ENCODE data around the gene SCAF1.

The SCAF1 gene
- 40.3 to 64.9 (median 57.4) reads per million in 9 experiments for total RNA-seq

GRCh38 chr19:49641688-49642491 lies at the start of gene SCAF1:
TSS of gene SCAF1 (plus strand) at chr19:49642209. CDS start at chr19:49645027, 2,818 bp downstream.
- H3K27me3 Mint-ChIP-seq, result no peaks in the 10 kb centered on the region
- peaks cover 34% of the 10 kb centered on the region for H3K36me3 Mint-ChIP-seq (ENCODE audit: insufficient read depth)
- peak; percentile 98 to 99 (median 98) for DNase-seq
- peaks cover 58% of the 10 kb centered on the region in 2 donors for H3K4me1 Mint-ChIP-seq (ENCODE audit: low read depth in 2 of 2)
- peak within 1 kb of the TSS; percentile 97 to 98 for H3K27ac Mint-ChIP-seq
- no peaks in the 10 kb centered on the region for H3K9me3 Mint-ChIP-seq
- peak; percentile 69 for ATAC-seq (replicated peaks)
- peak within 1 kb of the TSS; percentile 97 to 99 for H3K4me3 Mint-ChIP-seq

GRCh38 chr19:49592486-49593232 lies 49.4 kb upstream of the SCAF1 start:
- Mint-ChIP-seq H3K27ac (peak overlapping the region; percentile 45 to 78), H3K36me3 (ENCODE audit: insufficient read depth) (peaks cover 41% of the 10 kb centered on the region), H3K27me3 (no peaks in the 10 kb centered on the region), H3K9me3 (no peaks in the 10 kb centered on the region), H3K4me1 (ENCODE audit: low read depth in 2 of 2) (peaks cover 34 to 36% of the 10 kb centered on the region in 2 donors), H3K4me3 (peak overlapping the region; percentile 79 to 89)
- ATAC-seq (replicated peaks) (no peak), DNase-seq (peak in 1 of 3 experiments; percentile 16)

- Mint-ChIP-seq H3K27me3 (no peaks in the 10 kb centered on the region), H3K9me3 (no peaks in the 10 kb centered on the region), H3K4me1 (ENCODE audit: low read depth in 2 of 2) (peaks cover 34 to 36% of the 10 kb centered on the region in 2 donors), H3K36me3 (ENCODE audit: insufficient read depth) (peaks cover 44% of the 10 kb centered on the region), H3K27ac (peak overlapping the region; percentile 78 to 92), H3K4me3 (peak overlapping the region; percentile 79 to 89)
- ATAC-seq (replicated peaks) (peak; percentile 44), DNase-seq (peak; percentile 84 to 85 (median 84))
Measured at GRCh38 chr19:49593233-49594113, 48.5 kb upstream of the SCAF1 start.

- no peaks in the 10 kb centered on the region for H3K9me3 Mint-ChIP-seq
- peak overlapping the region; percentile 78 to 92 for H3K27ac Mint-ChIP-seq
- no peaks in the 10 kb centered on the region for H3K27me3 Mint-ChIP-seq
- no peak for DNase-seq
- ATAC-seq (replicated peaks), result no peak
- H3K4me3 Mint-ChIP-seq, result peak overlapping the region; percentile 79 to 89
- H3K4me1 Mint-ChIP-seq (ENCODE audit: low read depth in 2 of 2), result peaks cover 32 to 33% of the 10 kb centered on the region in 2 donors
- H3K36me3 Mint-ChIP-seq (ENCODE audit: insufficient read depth), result peaks cover 44% of the 10 kb centered on the region
Measured at GRCh38 chr19:49594157-49594992, 47.6 kb upstream of the SCAF1 start.

GRCh38 chr19:49594993-49595818 lies 46.8 kb upstream of the SCAF1 start:
- Mint-ChIP-seq H3K4me3 (no peak overlapping the region), H3K36me3 (ENCODE audit: insufficient read depth) (peaks cover 41% of the 10 kb centered on the region), H3K27ac (no peak overlapping the region), H3K27me3 (no peaks in the 10 kb centered on the region), H3K4me1 (ENCODE audit: low read depth in 2 of 2) (peaks cover 31 to 36% of the 10 kb centered on the region in 2 donors), H3K9me3 (no peaks in the 10 kb centered on the region)
- DNase-seq (no peak), ATAC-seq (replicated peaks) (no peak)

GRCh38 chr19:49595819-49596404 lies 46.1 kb upstream of the SCAF1 start:
- peaks cover 34% of the 10 kb centered on the region for H3K36me3 Mint-ChIP-seq (ENCODE audit: insufficient read depth)
- no peaks in the 10 kb centered on the region for H3K9me3 Mint-ChIP-seq
- H3K4me1 Mint-ChIP-seq (ENCODE audit: low read depth in 2 of 2), result peaks cover 29 to 37% of the 10 kb centered on the region in 2 donors
- ATAC-seq (replicated peaks), result no peak
- H3K4me3 Mint-ChIP-seq, result no peak overlapping the region
- H3K27ac Mint-ChIP-seq, result no peak overlapping the region
- H3K27me3 Mint-ChIP-seq, result no peaks in the 10 kb centered on the region
- no peak for DNase-seq

- H3K27me3 Mint-ChIP-seq, result no peaks in the 10 kb centered on the region
- no peaks in the 10 kb centered on the region for H3K9me3 Mint-ChIP-seq
- no peak for ATAC-seq (replicated peaks)
- no peak overlapping the region for H3K4me3 Mint-ChIP-seq
- no peak overlapping the region for H3K27ac Mint-ChIP-seq
- H3K4me1 Mint-ChIP-seq (ENCODE audit: low read depth in 2 of 2), result peaks cover 32 to 40% of the 10 kb centered on the region in 2 donors
- peaks cover 38% of the 10 kb centered on the region for H3K36me3 Mint-ChIP-seq (ENCODE audit: insufficient read depth)
- no peak for DNase-seq
Measured at GRCh38 chr19:49596407-49596806, 45.6 kb upstream of the SCAF1 start.

GRCh38 chr19:49596954-49597702 lies 44.9 kb upstream of the SCAF1 start:
- DNase-seq, result no peak
- H3K27ac Mint-ChIP-seq, result peak overlapping the region in 1 of 2 donors; percentile 57
- H3K4me3 Mint-ChIP-seq, result no peak overlapping the region

GRCh38 chr19:49597703-49597974 lies 44.4 kb upstream of the SCAF1 start:
- Mint-ChIP-seq H3K4me3 (no peak overlapping the region), H3K9me3 (no peaks in the 10 kb centered on the region), H3K36me3 (ENCODE audit: insufficient read depth) (peaks cover 38% of the 10 kb centered on the region), H3K27ac (peak overlapping the region in 1 of 2 donors; percentile 57), H3K27me3 (no peaks in the 10 kb centered on the region), H3K4me1 (ENCODE audit: low read depth in 2 of 2) (peaks cover 26 to 34% of the 10 kb centered on the region in 2 donors)
- ATAC-seq (replicated peaks), result no peak
- no peak for DNase-seq

More at GRCh38 chr19:49596954-49597702, 44.9 kb upstream of the SCAF1 start:
- Mint-ChIP-seq H3K27me3 (no peaks in the 10 kb centered on the region), H3K4me1 (ENCODE audit: low read depth in 2 of 2) (peaks cover 31 to 39% of the 10 kb centered on the region in 2 donors), H3K36me3 (ENCODE audit: insufficient read depth) (peaks cover 38% of the 10 kb centered on the region), H3K9me3 (no peaks in the 10 kb centered on the region)
- ATAC-seq (replicated peaks), result no peak

- H3K4me1 Mint-ChIP-seq (ENCODE audit: low read depth in 2 of 2), result peaks cover 15 to 20% of the 10 kb centered on the region in 2 donors
- peak overlapping the region; percentile 65 to 88 for H3K27ac Mint-ChIP-seq
- ATAC-seq (replicated peaks) (no peak), DNase-seq (no peak)
- H3K27me3 Mint-ChIP-seq, result no peaks in the 10 kb centered on the region
- H3K36me3 Mint-ChIP-seq (ENCODE audit: insufficient read depth), result peaks cover 33% of the 10 kb centered on the region
- H3K4me3 Mint-ChIP-seq, result no peak overlapping the region
- H3K9me3 Mint-ChIP-seq, result no peaks in the 10 kb centered on the region
Measured at GRCh38 chr19:49599378-49600295, 42.4 kb upstream of the SCAF1 start.

All from effector memory CD8-positive, alpha-beta T cell (primary cell).